Epithelial cell of prostate (primary cell): ENCODE results near the gene MAP3K10.

Experiments
- DNase-seq: peaks from one replicate; pipeline ENCODE4 v3.0.0-alpha.2; 2011; ENCODE audit warnings: low read depth, low spot score
- H3K27ac ChIP-seq: fragments of 450-650 bp; 2 replicates; pipeline ENCODE4 v1.5.1; 2017; ENCODE audit warnings: mild to moderate bottlenecking

The MAP3K10 gene

DNA sequence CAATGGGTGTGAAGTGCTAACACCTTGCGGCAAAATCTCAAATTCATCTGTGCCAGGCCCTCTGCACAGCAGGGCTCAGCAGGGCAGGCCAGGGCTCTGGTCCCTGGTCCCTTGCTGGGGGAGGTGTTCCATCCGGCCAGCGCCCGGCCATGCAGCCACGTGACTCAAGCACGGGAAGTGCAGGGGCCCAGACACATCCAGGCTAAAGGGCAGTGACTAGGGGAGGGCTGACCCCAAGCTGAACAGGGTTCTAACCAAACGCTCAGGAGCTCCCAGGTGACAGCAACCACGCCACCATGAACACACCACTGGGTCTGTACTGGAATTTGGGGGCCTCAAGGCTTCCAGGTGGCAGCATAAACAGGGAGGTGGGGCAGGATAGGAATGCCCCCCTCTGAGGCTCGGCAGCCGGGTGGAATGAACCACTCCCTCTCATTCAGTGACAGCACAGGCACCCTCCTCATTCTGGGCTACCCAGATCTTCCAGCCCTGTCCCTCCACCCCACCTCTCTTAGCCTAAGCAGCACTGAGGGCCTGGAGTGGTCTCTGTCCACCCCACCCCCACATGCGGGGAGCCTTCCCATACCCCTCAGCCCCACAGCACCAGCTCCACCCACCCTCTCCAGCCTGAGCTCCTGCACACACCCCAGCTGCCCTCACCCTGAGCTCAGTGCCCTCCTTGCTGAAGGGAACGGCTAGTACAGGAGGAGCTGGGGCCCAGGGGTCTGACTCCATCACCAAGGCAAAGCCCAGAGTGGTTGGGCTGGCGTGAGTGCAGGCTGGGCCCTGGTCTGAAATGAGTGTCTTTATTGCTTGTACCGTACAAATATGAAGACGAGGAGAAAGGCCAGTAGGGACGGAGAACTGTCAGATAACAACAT is 40.6 kb downstream of the MAP3K10 start:
- no peak for DNase-seq
- H3K27ac ChIP-seq = no peak overlapping the region

DNA sequence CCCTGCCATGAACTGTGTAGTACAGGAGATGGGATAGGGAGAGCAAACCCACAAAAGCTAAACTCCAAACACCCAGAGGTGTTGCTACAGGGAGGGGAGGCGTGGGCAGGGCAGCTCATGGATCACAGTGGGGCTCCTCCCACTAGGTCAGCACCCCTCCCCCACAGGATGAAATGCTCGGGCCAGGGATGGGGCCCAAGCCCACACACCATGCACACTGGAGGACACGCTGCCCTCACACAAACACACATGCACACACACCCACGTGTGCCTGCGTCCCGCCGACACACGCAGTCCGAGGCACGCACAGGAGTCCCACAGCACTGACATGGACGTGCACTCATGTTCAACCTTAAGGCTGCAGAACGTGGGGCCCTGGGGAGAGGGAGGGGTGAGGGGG is 41.3 kb downstream of the MAP3K10 start:
- DNase-seq = no peak

DNA sequence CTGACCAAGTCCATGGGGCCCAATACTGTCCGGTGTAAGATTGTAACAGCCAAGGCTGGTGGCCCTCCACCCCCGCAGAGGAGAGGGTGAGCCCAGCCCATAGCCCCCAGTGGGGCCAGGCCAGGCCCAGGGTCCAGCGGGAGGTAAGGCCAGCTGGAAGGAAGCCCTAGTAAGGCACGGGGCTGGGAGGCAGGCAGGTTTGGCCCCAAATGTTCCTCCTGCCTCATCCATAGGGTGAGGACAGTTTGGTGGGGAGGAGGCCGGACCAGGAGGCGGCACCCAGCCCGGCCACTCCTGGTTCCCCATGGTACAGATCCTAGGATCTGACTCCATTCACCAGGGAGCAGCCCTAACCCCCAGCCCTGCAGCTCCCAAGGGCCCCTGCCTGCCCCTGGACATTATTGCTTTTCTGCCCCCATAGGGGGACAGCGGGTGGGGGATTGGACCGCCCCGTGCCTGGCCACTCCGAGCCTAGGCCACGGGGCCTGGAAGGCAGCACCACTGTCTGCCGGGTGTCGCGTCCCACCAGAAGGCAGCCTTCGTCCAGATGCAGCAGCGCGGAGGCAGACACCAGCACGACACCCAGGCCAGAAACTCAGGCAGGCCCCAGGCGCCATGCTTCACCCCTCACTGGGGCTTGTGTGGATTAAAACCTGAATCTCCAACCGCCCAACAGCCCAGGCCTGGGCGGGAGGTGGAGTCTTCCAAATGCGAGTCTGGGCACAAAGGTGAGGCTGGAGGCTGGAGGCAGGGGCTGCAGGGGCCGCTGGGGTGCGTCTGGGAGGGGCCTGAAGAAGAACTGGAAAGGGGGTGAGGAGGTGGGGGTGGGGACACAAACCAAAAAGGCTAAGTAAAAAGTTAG is 42.0 kb downstream of the MAP3K10 start:
- DNase-seq = no peak
- H3K27ac ChIP-seq = no peak overlapping the region

More for the DNA sequence above, 41.3 kb downstream of the MAP3K10 start:
- no peak overlapping the region for H3K27ac ChIP-seq

DNA sequence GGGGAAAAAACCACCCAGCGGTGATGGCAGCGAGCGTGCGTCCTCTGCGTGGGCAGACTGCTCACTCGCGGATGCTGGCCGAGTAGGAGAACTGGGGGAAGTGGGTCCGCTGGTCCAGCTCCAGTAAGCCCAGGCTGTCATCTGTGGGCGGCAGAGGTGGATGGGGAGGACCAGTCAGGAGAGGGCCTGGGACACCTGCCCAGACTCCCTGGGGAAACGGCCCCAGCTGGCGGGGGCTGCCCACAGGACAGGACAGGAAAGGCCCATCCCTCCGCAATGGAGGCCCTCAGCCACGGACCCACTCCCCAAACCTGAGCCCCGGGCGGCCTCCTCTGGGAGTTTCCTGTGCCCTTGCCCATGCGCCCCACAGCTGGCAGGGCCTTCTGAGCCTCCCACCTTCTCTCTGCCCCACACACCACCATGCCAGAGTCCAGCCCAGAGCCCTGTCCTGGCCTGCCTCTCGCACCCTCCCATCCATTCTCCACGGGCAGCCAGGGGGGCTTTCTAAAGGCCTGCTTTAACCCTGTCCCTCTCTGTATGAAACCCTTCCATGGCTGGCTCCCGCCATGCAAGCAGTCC is 42.7 kb downstream of the MAP3K10 start:
- no peak overlapping the region for H3K27ac ChIP-seq
- DNase-seq = no peak

DNA sequence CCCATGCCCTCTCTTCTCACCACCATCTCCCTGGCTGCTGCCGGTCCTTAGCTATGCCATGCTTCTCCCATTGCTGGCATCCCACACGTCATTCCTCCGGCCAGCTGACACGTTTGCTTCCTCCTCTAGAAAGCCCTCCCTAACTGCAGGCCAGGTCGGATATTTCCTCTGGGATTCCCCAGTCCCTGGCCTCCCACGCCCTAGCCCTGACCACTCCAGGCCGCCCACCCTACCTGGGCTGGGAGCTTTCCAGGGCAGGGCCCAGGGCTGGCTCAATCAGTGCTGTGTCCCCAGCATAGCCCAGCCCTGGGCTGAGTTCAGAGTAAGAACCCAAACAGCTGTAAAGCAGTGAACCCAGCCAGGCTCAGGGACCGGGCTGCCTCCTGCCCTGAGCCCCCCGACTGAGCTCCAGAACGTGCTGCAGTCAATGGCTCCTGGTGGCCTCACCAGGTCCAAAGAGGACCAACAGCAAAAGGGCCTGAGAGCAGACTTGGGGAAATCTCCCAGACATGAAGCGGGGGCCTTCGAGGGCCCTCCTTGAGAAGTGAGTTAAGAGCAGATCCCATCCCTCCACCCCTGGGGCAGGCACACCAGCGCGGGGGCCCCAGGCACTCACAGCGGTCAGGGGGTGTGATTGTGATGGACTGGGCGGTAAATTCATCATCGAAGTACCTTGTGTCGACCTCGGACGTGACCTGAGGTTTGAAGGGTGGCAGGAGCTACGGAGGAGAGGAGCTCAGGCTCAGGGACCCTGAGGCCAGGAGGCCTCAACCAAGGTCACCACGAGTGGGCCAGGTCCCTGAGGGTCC is 43.4 kb downstream of the MAP3K10 start:
- no peak overlapping the region for H3K27ac ChIP-seq
- DNase-seq = no peak

DNA sequence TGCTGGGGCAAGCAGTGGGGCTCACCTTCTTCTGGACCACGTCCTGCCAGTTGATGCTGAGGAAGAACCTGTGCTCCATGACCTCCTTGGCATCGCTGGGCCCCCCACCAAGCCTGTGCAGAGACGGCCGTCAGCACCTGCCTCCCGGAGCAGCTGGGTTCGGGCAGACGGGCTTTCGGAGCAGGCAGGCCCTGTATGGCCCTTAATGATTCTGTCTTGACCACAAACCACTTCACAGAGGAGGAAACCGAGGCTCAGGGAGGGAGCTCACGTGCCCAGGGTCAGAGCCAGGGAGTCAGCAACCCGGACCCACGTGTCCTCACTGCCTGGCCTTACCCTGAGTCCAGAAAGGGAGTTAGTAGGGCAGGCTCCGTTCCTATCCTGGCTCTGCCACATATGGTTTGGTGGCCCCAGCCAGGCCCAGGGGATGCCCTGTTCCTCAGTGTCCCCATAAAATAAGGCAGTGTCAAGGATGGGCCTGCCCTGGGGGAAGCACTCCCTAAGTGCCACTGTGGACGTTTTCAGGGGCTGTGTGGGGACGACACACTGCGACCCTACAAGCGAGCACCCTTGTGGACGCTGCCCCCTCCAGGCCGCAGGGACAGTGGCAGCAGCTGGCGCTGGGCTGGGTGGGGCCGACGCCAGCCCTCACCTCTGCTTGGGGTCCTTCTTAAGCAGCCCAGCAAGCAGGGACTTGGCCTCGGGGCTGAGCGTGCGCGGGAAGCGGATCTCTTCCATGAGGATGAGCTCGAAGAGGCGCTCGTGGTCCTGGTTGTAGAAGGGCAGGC is 44.2 kb downstream of the MAP3K10 start:
- H3K27ac ChIP-seq = no peak overlapping the region
- no peak for DNase-seq

DNA sequence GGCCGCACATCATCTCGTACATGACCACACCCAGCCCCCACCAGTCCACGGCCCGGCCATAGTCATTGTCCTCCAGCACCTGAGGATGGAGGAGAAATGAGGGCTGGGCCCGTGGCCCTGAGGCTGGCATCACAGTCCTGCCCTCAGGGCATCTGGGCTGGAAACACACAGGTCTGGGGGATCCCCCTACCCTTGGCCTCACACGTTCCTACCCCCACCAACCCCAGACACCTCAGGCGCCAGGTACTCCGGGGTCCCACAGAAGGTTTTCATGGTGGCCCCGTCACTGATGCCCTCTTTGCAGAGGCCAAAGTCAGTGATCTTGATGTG is 44.8 kb downstream of the MAP3K10 start:
- DNase-seq = no peak
- no peak overlapping the region for H3K27ac ChIP-seq

DNA sequence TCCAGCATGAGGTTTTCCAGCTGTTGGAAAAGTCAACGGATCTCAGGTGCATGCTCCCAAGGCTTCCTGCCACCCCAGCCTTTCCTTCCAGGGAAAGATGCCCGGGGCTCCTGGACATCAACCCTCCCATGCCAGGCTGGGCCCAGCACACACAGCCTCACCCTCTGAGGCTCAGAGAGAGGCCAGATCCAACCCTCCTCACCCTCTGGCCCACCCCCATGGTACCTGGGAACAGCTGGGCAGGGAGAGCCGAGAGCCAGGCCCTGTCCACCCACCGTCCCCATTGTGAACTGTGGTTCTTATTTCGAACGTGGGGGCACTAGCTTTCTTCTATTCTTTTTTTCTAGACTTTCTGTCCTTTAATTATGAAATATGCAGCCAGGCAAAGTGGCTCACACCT is 45.1 kb downstream of the MAP3K10 start:
- no peak for DNase-seq

DNA sequence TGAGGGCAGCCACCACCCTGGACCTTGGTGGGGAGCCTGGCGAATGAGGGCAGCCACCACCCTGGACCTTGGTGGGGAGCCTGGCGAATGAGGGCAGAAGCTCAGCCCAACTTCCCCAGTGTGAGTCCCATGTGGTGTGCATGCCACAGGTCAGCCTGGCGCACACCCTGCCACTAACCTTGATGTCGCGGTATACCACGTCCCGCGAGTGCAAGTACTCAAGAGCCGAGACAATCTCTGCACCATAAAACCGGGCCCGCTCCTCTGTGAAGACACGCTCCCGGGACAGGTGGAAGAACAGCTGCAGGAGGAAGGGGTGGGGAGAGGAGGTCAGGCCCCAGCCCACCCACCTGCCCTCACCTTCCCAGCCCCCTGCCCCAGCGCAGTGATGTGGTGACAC is 46.6 kb downstream of the MAP3K10 start:
- no peak overlapping the region for H3K27ac ChIP-seq
- DNase-seq = no peak

More for the DNA sequence above, 45.1 kb downstream of the MAP3K10 start:
- H3K27ac ChIP-seq = no peak overlapping the region

DNA sequence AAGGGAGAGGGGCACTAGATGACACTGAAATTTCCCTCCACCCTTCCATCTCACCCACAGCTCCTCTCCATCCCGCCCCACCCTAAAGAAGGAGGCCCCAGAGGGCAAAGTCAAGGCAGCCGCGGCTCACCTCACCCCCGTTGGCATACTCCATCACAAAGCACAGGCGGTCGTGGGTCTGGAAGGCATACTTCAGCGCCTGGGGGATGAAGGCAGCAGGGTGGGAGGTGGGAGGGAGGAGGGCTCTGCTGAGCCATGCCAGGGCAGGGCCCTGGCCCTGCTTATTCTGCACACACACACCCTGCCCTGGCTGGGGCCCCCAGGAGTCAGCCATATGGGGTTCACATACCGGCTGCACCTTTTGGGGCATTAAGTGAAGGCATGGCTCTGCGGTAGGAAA is 47.5 kb downstream of the MAP3K10 start:
- no peak for DNase-seq

DNA sequence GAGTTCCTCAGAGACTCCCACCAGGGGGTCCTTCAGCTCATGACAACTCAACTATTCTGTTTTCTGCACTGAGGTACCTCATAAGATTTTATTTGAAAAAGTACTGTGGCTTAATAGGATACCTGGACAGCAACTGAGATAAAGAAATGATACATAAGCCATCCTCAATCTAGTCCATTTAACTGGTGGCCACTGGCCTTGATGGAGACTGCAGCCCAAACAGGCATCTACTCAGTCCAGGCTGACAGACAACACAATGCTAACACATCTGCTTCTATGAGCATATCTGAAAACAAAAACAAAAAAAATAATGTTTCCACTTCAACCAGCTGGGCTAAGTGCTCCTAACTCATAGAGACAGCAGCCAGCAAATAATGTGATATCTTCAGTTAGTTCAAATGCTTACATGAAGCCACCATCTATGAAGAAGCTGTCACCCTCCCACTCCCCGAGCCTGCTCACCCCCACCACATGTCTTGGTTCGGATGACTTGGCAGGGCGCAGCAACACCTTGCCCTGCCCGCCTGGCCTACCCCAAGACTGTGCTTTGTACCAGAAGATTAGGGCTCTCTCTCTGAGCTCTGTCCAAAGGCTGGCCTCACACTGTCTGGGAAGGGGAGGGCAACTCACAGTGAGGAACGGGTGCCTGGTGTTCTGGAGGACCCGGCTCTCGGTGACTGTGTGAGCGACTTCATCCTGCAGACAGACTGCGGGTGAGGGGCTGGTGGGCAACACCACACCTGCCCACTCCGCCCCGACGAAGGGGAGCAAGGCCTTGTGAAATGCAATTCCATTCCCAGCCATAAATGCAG is 48.4 kb downstream of the MAP3K10 start:
- H3K27ac ChIP-seq = no peak overlapping the region
- DNase-seq = no peak

More for the DNA sequence above, 47.5 kb downstream of the MAP3K10 start:
- no peak overlapping the region for H3K27ac ChIP-seq

DNA sequence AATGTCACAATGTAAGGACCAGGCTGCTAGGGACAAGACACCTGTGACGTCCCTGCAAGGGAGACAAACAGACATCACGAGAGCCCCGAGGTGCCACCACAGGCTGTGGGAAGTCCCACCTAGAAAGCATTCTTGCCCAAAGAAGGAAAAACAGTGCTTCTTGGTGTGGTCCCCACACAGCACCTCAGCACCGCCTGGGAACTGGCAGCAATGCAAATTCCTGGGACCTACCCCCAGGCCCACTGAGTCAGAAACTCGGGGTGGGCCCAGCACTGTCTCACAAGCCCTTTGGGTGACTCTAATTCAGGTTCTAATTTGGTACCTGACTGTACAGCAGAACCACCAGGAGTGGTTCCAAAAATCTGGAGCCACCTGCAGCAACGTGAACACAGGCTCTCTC is 49.1 kb downstream of the MAP3K10 start:
- DNase-seq = no peak
- H3K27ac ChIP-seq = no peak overlapping the region

DNA sequence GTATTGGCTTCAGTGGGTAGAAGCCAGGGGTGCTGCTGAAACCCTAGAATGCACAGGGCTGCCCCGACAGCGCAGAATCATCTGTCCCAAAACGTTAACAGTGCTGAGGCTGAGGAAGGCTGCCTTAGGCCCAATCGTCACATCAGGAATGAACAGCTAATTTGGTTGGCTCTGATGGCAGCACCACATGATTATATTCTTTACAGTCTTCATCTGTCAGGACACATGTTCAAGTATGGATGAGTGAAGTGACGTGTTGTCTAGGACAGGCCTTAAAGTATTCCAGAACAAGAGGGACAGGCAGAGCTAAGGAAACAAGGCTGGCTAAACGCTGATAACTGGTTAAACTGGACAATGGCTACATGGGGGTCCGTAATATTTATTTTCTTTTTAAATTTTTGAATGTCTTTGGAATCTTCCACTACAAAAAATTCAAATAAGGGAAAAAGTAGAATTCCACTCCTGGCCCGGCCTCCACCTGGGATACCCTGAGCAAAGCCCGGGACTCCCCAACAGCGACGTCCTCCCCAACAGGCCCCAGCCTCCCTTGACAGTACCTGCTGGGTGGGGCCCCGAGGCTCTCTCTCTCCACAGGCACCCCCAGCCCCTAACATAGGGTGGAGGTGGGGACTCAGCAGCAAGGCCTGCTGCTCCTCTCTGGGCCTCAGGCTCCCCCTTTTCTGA is 50.0 kb downstream of the MAP3K10 start:
- DNase-seq = no peak
- H3K27ac ChIP-seq = no peak overlapping the region

DNA sequence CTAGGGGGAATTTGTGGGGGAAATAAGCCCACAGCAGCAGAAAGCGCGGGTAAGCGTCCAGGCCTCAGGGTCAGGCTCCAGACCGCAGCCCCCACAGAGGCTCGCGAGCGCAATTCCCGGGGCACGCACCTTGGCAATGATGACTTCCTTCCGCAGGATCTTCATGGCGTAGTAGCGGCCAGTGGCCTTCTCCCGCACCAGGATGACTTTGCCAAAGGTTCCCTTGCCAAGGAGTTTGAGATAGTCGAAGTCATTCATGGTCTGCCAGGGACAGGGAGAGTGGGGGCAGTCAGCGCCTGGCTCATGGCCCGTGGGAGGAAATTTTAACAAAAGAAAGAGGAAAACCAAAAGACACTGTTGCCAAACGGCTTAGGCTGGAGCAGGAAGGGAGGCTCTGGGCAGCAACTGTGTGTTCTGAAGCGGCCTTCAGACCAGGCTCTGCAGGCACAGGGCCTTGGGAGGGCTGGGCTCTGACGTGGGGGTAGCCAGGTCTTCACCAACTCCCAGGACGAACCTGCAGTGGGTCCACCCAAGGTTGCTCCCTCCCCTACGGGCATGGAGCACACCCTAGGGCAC is 50.7 kb downstream of the MAP3K10 start:
- H3K27ac ChIP-seq = no peak overlapping the region
- no peak for DNase-seq

DNA sequence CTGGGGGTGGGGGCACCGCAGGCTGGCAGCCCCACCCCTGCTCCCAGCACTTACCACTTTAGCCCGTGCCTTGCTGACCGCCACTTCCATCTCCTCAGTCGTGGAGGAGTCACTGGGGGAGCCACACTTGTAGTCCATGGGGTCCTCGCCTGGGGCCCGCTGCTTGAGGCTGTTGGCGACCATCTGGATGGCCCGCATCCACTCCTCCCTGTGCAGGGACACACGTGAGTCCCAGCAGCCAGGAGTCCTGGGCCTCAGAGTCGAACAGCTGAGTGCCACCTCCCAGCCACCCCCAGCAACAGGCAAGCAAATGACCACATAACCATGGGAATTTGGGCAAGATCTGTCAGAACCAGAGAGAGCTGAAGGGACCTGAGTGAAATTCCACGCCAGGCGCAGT is 51.3 kb downstream of the MAP3K10 start:
- DNase-seq = no peak
- H3K27ac ChIP-seq = no peak overlapping the region

DNA sequence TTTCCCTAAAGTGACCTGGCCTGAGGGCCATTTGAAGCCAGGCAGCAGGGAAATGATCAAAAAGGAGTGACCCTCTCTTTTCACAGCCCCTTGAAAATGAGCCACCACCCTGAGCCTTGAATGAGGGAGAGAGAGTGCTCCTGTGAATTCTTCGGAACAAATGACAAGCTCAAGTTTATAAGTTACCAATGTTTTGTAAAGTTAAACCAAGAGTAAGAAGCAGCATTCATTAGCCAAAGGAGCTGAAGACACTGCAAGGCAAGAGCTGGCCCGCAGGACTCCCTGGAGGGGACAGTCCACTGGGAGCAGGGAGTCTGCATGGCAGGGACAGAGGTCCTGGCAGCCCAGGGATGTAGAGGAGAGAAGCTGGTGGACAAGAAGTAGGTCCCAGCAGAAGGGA is 52.0 kb downstream of the MAP3K10 start:
- DNase-seq = no peak
- H3K27ac ChIP-seq = no peak overlapping the region

DNA sequence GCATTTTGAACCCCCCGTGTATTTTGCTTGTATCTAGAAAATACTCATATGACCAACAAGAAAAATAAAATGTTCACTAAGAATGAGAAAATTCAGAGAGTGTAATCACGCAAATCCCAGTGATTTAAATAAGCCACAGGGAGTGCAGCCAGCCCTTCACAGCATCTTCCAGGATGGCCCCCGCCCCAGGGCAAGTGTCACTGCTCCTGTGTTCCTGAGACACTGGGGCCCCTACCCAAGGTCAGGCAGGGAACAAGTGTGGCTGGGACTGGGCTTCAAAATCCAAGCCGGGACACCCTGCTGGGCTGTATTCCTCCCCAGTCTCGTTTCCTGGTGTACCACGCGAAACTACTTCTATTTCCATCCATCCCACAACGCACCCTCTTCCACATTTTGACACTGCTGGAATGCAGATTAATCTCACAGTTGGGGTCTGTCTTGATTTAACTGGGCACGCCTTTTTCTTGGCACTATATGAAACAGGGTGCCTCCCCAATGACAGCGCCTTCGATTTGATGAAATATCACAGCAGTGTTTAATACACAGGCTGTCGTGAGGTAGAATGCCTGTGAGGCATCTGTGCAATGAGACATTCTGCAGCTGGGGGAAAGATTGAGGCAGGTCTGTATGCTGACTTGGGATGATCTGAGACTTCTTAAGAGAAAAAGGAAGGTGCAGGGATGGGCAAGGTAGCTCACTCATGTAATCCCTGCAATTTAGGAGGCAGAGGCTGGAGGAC is 53.5 kb downstream of the MAP3K10 start:
- no peak overlapping the region for H3K27ac ChIP-seq
- no peak for DNase-seq
